K562 (cell line): Measurements from ENCODE around the gene DBNL. TPM values are rescaled to one million over a fixed set of nuclear protein-coding genes. Genes with fewer than 3 reads are reported as not detected.

Experiments
- ARNT ChIP-seq, 2 experiments: fragments of 450-650 bp; IDR thresholded peaks; 2 replicates each; pipeline ENCODE4 v1.6.1; 2016; ENCODE audit warnings: mild to moderate bottlenecking in 1 of 2
- BCLAF1 ChIP-seq, 2 experiments: fragments of 450-650 bp in 1 of 2; IDR thresholded peaks; 2 replicates each; pipeline ENCODE4 v1.6.1; 2011 to 2017; ENCODE audit warnings: low read depth in 2 of 2, antibody characterized with exemption in 1 of 2, borderline replicate concordance in 1 of 2, low read length in 1 of 2, mild to moderate bottlenecking in 1 of 2, mixed read lengths in 1 of 2; ENCODE audit not compliant: control insufficient read depth in 1 of 2
- ETV1 ChIP-seq: fragments of 450-650 bp; conservative IDR thresholded peaks from 2 replicates; pipeline ENCODE4 v1.6.1; 2016; ENCODE audit warnings: missing genetic modification characterization, control low read depth, low read depth, missing compliant biosample characterization
- MAZ ChIP-seq, 2 experiments: fragments of 450-650 bp in 1 of 2; sonication (generic) in 1 of 2; formaldehyde crosslinking; IDR thresholded peaks in 1 of 2; conservative IDR thresholded peaks in 1 of 2; 2 replicates each; pipeline versions ENCODE4 v1.4.0 to v1.5.0; 2020; ENCODE audit warnings: mild to moderate bottlenecking in 1 of 2, missing genetic modification reagents in 1 of 2
- NCOA1 ChIP-seq: fragments of 450-650 bp; IDR thresholded peaks from 2 replicates; pipeline ENCODE4 v1.6.1; 2016; ENCODE audit warnings: low read depth
- NUFIP1 ChIP-seq: fragments of 450-650 bp; IDR thresholded peaks from 2 replicates; pipeline ENCODE4 v1.6.1; 2018; ENCODE audit not compliant: partially characterized antibody
- POU5F1 ChIP-seq: fragments of 150-350 bp; IDR thresholded peaks from 2 replicates; pipeline ENCODE4 v1.6.1; 2014; ENCODE audit warnings: borderline replicate concordance, low read length, low read depth, mild to moderate bottlenecking; ENCODE audit not compliant: partially characterized antibody
- RHOXF2B ChIP-seq: fragments of 250-450 bp; sonication (Bioruptor Pico); conservative IDR thresholded peaks from 2 replicates; pipeline ENCODE4 v1.5.1; 2021
- SIN3B ChIP-seq: fragments of 450-650 bp; IDR thresholded peaks from 2 replicates; pipeline ENCODE4 v1.6.1; 2017; ENCODE audit warnings: low read depth, mild to moderate bottlenecking, moderate library complexity
- SMARCA5 ChIP-seq: fragments of 450-650 bp; IDR thresholded peaks from 2 replicates; pipeline ENCODE4 v1.6.1; 2016
- U2AF2 ChIP-seq: fragments of 200-400 bp; formaldehyde crosslinking; optimal IDR thresholded peaks from 2 replicates; pipeline ENCODE3; 2017; ENCODE audit warnings: low read depth, mild to moderate bottlenecking, low read length
- ZBTB2 ChIP-seq: fragments of 450-650 bp; IDR thresholded peaks from 2 replicates; pipeline ENCODE4 v1.6.1; 2016; ENCODE audit warnings: antibody characterized with exemption
- ZC3H11A ChIP-seq: IDR thresholded peaks from 2 replicates; pipeline ENCODE4 v1.6.1; 2012; ENCODE audit warnings: low read depth, low read length, improper control_type of control experiment
- ZNF12 ChIP-seq: sonication (generic); formaldehyde crosslinking; IDR thresholded peaks from 2 replicates; pipeline ENCODE4 v1.4.0; 2020; ENCODE audit warnings: mild to moderate bottlenecking, missing genetic modification reagents
- ZNF384 ChIP-seq: IDR thresholded peaks from 2 replicates; pipeline ENCODE4 v1.6.1; 2012; ENCODE audit warnings: low read depth, low read length, improper control_type of control experiment
- ZNF445 ChIP-seq: fragments of 250-450 bp; sonication (Bioruptor Pico); IDR thresholded peaks from 2 replicates; pipeline ENCODE4 v1.4.0; 2020; ENCODE audit warnings: low read depth, mild to moderate bottlenecking, moderate library complexity
- ZNF586 ChIP-seq: fragments of 450-650 bp; formaldehyde crosslinking; conservative IDR thresholded peaks from 2 replicates; pipeline ENCODE4 v1.4.0; 2020; ENCODE audit warnings: mild to moderate bottlenecking, moderate library complexity
- ZNF589 ChIP-seq: fragments of 200-800 bp; sonication (Bioruptor generic); IDR thresholded peaks from 2 replicates; pipeline ENCODE4 v1.6.1; 2016; ENCODE audit warnings: low read depth, missing genetic modification characterization, missing compliant biosample characterization
- ZNF655 ChIP-seq: fragments of 250-450 bp; sonication (Bioruptor Pico); IDR thresholded peaks from 2 replicates; pipeline ENCODE4 v1.5.0; 2021
- polyA plus RNA-seq, 8 experiments: library from polyadenylated mRNA; depleted of rRNA in 4 of 8; stranded (reverse) in 5 of 8; unstranded in 3 of 8; fragments of >200 nt; fragmentation: Nextera tagmentation in 2 of 8; fragmentation: Illumina TruSeq in 1 of 8; extraction: Ambion mirVana in 2 of 8; extraction: Trizol in 1 of 8; gene quantifications; 2 replicates each; pipeline versions ENCODE4 v1.2.1 to v1.2.3, GENCODE V29; 2011 to 2014; ENCODE audit warnings: inconsistent platforms in 1 of 8, missing spikeins in 1 of 8
- total RNA-seq, 7 experiments: library from RNA; depleted of rRNA in 6 of 7; stranded (reverse); fragments of >200 nt in 6 of 7; fragmentation: Illumina TruSeq in 2 of 7; extraction: Trizol in 2 of 7; gene quantifications; 2 replicates each; pipeline versions ENCODE4 v1.2.1 to v1.2.3, GENCODE V29; 2011 to 2021; ENCODE audit warnings: low replicate concordance in 1 of 7

Gene DBNL
- total and polyA plus RNA-seq, 9 of the 15 experiments (the other 6 are each of a cell fraction or from before 2014, with no cell fraction given) = 1.9 to 65.1 (median 38.9) TPM

- TF ChIP-seq ZNF655 (CRISPR knock-in tag) (no peak), ZNF384 (peak; percentile 7; the same call in 1 of the 2 replicates), ZNF586 (CRISPR knock-in tag) (no peak), NCOA1 (0 out of 2 replicates have a peak, but pooled peaks have one; percentile 60), ZNF12 (no peak), ZBTB2 (0 out of 2 replicates have a peak, but pooled peaks have one; percentile 27), ETV1 (tag) (peak; percentile 89), BCLAF1 (IDR thresholded peaks at IDR 0.05; ENCODE audit: borderline replicate concordance in 1 of 2, control insufficient read depth in 1 of 2, low read depth in 2 of 2, low read length in 1 of 2) (no peak), ZC3H11A (no peak), SIN3B (peak; percentile 66; the same call in 1 of the 2 replicates), MAZ (CRISPR knock-in tag; conservative IDR thresholded peaks at IDR 0.05 in 1 of 2, IDR thresholded peaks at IDR 0.05 in 1 of 2) (peak; percentile 89 to 97), POU5F1 (no peak), SMARCA5 (no peak), RHOXF2B (CRISPR knock-in tag) (no peak), ZNF589 (no peak), U2AF2 (no peak), ZNF445 (CRISPR knock-in tag) (no peak), ARNT (IDR thresholded peaks at IDR 0.05) (no peak), NUFIP1 (no peak)
These were observed at the start of gene DBNL (continued) for GRCh38 chr7:44044315-44045225.
